Astrocyte (in vitro differentiated cells and primary cell): Measurements from ENCODE around the gene SMIM14. TPM values are rescaled to one million over a fixed set of nuclear protein-coding genes. Genes with fewer than 3 reads are reported as not detected.

Experiments used
- DNase-seq: peaks from one replicate; pipeline ENCODE4 v3.0.0-alpha.2; 2010; ENCODE audit warnings: low read depth
- FAIRE-seq: peaks from 2 replicates; lab custom pipeline; 2011; peaks lifted over from hg19 to GRCh38; lab: Jason Lieb, UNC
- H2AFZ ChIP-seq: 2 replicates; pipeline ENCODE4 v1.6.0; 2012; ENCODE audit warnings: low read depth, low read length, inconsistent platforms
- H3K27ac ChIP-seq: 2 replicates; pipeline ENCODE4 v1.5.1; 2011; ENCODE audit warnings: low read depth, low read length, inconsistent platforms
- H3K27me3 ChIP-seq: 2 replicates; pipeline ENCODE4 v1.6.0; 2011; ENCODE audit warnings: low read length, inconsistent platforms; ENCODE audit not compliant: insufficient read depth
- H3K36me3 ChIP-seq: 2 replicates; pipeline ENCODE4 v1.5.1; 2011; ENCODE audit warnings: low read length, inconsistent platforms; ENCODE audit not compliant: insufficient read depth
- H3K4me1 ChIP-seq: 2 replicates; pipeline ENCODE4 v1.5.1; 2011; ENCODE audit warnings: low read length, inconsistent platforms; ENCODE audit not compliant: insufficient read depth
- H3K4me2 ChIP-seq: 2 replicates; pipeline ENCODE4 v1.6.0; 2012; ENCODE audit warnings: low read length, inconsistent platforms
- H3K4me3 ChIP-seq: 2 replicates; pipeline ENCODE4 v1.5.1; 2011; ENCODE audit warnings: low read depth, mild to moderate bottlenecking, low read length, inconsistent platforms; ENCODE audit not compliant: insufficient read depth
- H3K79me2 ChIP-seq: 2 replicates; pipeline ENCODE4 v1.6.0; 2012; ENCODE audit warnings: mild to moderate bottlenecking, low read length, inconsistent platforms; ENCODE audit not compliant: insufficient read depth
- H3K9ac ChIP-seq: 2 replicates; pipeline ENCODE4 v1.6.0; 2012; ENCODE audit warnings: mild to moderate bottlenecking, low read length, inconsistent platforms
- H3K9me3 ChIP-seq: 2 replicates; pipeline ENCODE4 v1.5.1; 2012; ENCODE audit warnings: low read depth, mild to moderate bottlenecking, low read length, inconsistent platforms; ENCODE audit not compliant: insufficient read depth
- H4K20me1 ChIP-seq: 2 replicates; pipeline ENCODE4 v1.6.0; 2012; ENCODE audit warnings: low read length, inconsistent platforms; ENCODE audit not compliant: insufficient read depth
- H3K27ac Mint-ChIP-seq: one replicate; pipeline ENCODE4 v1.8.0; 2021; ENCODE audit warnings: mild to moderate bottlenecking, mixed read lengths; ENCODE audit not compliant: unreplicated experiment
- H3K27me3 Mint-ChIP-seq: one replicate; pipeline ENCODE4 v1.8.0; 2021; ENCODE audit warnings: low read depth, mixed read lengths; ENCODE audit not compliant: unreplicated experiment
- H3K36me3 Mint-ChIP-seq: one replicate; pipeline ENCODE4 v1.8.0; 2021; ENCODE audit warnings: low read depth, mixed read lengths; ENCODE audit not compliant: unreplicated experiment
- H3K4me1 Mint-ChIP-seq: one replicate; pipeline ENCODE4 v1.8.0; 2021; ENCODE audit warnings: low read depth, mixed read lengths; ENCODE audit not compliant: unreplicated experiment
- H3K4me3 Mint-ChIP-seq: one replicate; pipeline ENCODE4 v1.8.0; 2021; ENCODE audit warnings: mild to moderate bottlenecking, moderate library complexity, mixed read lengths; ENCODE audit not compliant: unreplicated experiment
- H3K9me3 Mint-ChIP-seq: one replicate; pipeline ENCODE4 v1.8.0; 2021; ENCODE audit warnings: mild to moderate bottlenecking, mixed read lengths; ENCODE audit not compliant: unreplicated experiment
- CTCF ChIP-seq: IDR thresholded peaks from 2 replicates; pipeline ENCODE4 v1.5.1; 2011; ENCODE audit warnings: low read depth, mild to moderate bottlenecking, inconsistent platforms, low read length, moderate library complexity; ENCODE audit not compliant: insufficient read depth
- EZH2 ChIP-seq: IDR thresholded peaks from 2 replicates; pipeline ENCODE4 v1.6.1; 2012; ENCODE audit warnings: mild to moderate bottlenecking, low read length, inconsistent platforms; ENCODE audit not compliant: insufficient read depth
- total RNA-seq: library from RNA; stranded (reverse); gene quantifications from 2 replicates; pipeline ENCODE4 v1.2.1, GENCODE V29; 2021

SMIM14 gene
- total RNA-seq, 1 donor from 2014 or later: 28.3 TPM

- Histone ChIP-seq H3K9ac (no peak overlapping the region), H3K4me1 (peaks cover 7% of the 10 kb centered on the region), H3K36me3 (no peaks in the 10 kb centered on the region), H4K20me1 (no peaks in the 10 kb centered on the region), H3K4me3 (no peak overlapping the region), H3K4me2 (no peak overlapping the region), H3K27me3 (no peaks in the 10 kb centered on the region), H2AFZ (no peak overlapping the region), H3K27ac (no peak overlapping the region), H3K79me2 (no peaks in the 10 kb centered on the region), H3K9me3 (no peaks in the 10 kb centered on the region)
- TF ChIP-seq CTCF: no peak
- TF ChIP-seq EZH2: no peak
- Mint-ChIP-seq H3K4me3 (no peak overlapping the region), H3K27ac (no peak overlapping the region), H3K36me3 (no peaks in the 10 kb centered on the region), H3K27me3 (no peaks in the 10 kb centered on the region), H3K9me3 (no peaks in the 10 kb centered on the region), H3K4me1 (peaks cover 19% of the 10 kb centered on the region)
- FAIRE-seq: no peak
- DNase-seq: no peak
These were observed 24.0 kb upstream of the SMIM14 start for GRCh38 chr4:39662683-39663082.

- peaks cover 7% of the 10 kb centered on the region for H3K4me1 ChIP-seq
- H3K9me3 ChIP-seq: no peaks in the 10 kb centered on the region
- H3K4me1 Mint-ChIP-seq: peaks cover 12% of the 10 kb centered on the region
- H3K9me3 Mint-ChIP-seq: no peaks in the 10 kb centered on the region
- DNase-seq: no peak
- H3K27me3 Mint-ChIP-seq: no peaks in the 10 kb centered on the region
- peaks cover 1% of the 10 kb centered on the region for H3K36me3 Mint-ChIP-seq
- TF ChIP-seq EZH2 (no peak), CTCF (no peak)
- H3K9ac ChIP-seq: no peak overlapping the region
- no peak overlapping the region for H3K4me3 Mint-ChIP-seq
- H2AFZ ChIP-seq: no peak overlapping the region
- no peak for FAIRE-seq
- H3K27ac ChIP-seq: no peak overlapping the region
- H3K79me2 ChIP-seq: no peaks in the 10 kb centered on the region
- no peak overlapping the region for H3K4me3 ChIP-seq
- no peak overlapping the region for H3K4me2 ChIP-seq
- no peaks in the 10 kb centered on the region for H3K36me3 ChIP-seq
- H4K20me1 ChIP-seq: no peaks in the 10 kb centered on the region
- no peak overlapping the region for H3K27ac Mint-ChIP-seq
- no peaks in the 10 kb centered on the region for H3K27me3 ChIP-seq
These were observed 22.1 kb upstream of the SMIM14 start for GRCh38 chr4:39660757-39661156.

- Histone ChIP-seq H4K20me1 (no peaks in the 10 kb centered on the region), H3K4me2 (no peak overlapping the region), H3K36me3 (no peaks in the 10 kb centered on the region), H3K27me3 (no peaks in the 10 kb centered on the region), H3K9ac (no peak overlapping the region), H3K4me1 (peaks cover 3% of the 10 kb centered on the region), H3K79me2 (no peaks in the 10 kb centered on the region), H2AFZ (no peak overlapping the region), H3K9me3 (no peaks in the 10 kb centered on the region), H3K27ac (no peak overlapping the region), H3K4me3 (no peak overlapping the region)
- Mint-ChIP-seq H3K36me3 (peaks cover 1% of the 10 kb centered on the region), H3K27me3 (no peaks in the 10 kb centered on the region), H3K9me3 (no peaks in the 10 kb centered on the region), H3K4me1 (peaks cover 7% of the 10 kb centered on the region), H3K27ac (no peak overlapping the region), H3K4me3 (no peak overlapping the region)
- FAIRE-seq: no peak
- DNase-seq: no peak
- TF ChIP-seq EZH2: no peak
- no peak for TF ChIP-seq CTCF
These were observed 21.4 kb upstream of the SMIM14 start for GRCh38 chr4:39660045-39660444.
